NCI-H524 (cell line): ENCODE measurements around the gene CLCN6.
A peak's percentile ranks its signal among the peaks of the same experiment; 100 is the strongest.

Experiments used
- DNase-seq, 2 experiments: peaks; one replicate each; lab custom pipeline; 2025; lab: John Stamatoyannopoulos, UW

The CLCN6 gene

GRCh38 chr1:11854519-11854918 is 48.5 kb downstream of the CLCN6 start:
- no peak for DNase-seq

DNA sequence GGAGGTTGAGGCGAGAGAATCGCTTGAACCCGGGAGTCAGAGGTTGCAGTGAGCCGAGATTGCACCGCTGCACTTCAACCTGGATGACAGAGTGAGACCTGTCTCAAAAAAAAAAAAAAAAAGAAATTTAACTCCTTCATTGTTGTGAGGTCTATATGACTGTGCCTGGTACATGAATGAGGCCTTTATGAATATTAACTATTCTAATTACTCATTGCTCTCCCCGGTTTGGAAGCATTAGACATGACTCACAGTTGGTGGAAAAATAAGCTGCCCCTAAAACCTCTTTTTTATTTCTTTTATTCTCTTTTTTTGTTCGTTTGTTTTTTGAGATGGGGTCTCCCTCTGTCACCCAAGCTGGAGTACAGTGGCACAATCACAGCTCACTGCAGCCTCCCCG is 49.4 kb downstream of the CLCN6 start:
- DNase-seq = no peak

DNA sequence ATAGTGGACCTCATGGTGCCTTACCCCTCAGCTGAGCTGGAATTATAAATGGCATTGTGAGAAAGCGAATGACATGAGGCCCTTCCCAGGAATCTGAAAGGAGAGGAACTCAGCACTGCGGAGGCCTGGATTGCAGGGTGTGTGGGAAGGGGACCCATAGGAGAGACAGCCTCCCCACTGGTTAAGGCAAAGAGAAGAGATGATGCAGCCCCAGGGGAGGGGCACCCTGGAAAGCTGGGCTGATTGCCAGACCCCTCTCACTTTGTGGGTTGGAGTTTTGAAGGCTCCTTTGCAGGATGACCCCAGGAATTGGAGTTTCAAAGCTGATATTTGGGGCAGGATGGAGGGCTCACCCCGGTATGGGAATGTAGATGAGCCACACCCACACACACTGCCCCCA is 50.7 kb downstream of the CLCN6 start:
- DNase-seq = no peak

GRCh38 chr1:11857164-11857851 is 51.3 kb downstream of the CLCN6 start:
- no peak for DNase-seq

DNA sequence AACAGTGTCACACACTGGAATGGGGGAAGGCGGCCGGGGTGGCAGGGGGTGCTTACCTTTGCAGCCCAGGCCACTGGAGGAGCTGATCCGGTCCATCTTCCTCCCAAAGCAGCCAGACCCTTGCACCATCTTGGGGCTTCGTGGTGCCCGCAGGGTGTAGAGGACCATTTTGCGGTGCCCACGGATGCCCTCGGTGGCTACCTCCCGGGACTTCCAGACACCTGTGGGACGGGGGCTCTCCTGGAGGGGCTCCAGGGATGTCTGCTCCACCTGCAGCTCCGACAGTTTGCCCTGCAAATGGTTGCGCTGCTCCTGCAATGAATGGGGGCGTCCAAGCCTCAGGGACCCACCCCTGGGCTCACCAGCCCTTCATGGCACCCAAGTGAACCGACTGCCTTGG is 52.2 kb downstream of the CLCN6 start:
- DNase-seq = no peak

GRCh38 chr1:11858613-11858967 is 52.6 kb downstream of the CLCN6 start, which contains the start of gene NPPB:
Gene NPPB, minus strand, starts transcription at chr1:11858945. Its CDS starts 112 bp downstream, at chr1:11858833.
- DNase-seq = no peak

DNA sequence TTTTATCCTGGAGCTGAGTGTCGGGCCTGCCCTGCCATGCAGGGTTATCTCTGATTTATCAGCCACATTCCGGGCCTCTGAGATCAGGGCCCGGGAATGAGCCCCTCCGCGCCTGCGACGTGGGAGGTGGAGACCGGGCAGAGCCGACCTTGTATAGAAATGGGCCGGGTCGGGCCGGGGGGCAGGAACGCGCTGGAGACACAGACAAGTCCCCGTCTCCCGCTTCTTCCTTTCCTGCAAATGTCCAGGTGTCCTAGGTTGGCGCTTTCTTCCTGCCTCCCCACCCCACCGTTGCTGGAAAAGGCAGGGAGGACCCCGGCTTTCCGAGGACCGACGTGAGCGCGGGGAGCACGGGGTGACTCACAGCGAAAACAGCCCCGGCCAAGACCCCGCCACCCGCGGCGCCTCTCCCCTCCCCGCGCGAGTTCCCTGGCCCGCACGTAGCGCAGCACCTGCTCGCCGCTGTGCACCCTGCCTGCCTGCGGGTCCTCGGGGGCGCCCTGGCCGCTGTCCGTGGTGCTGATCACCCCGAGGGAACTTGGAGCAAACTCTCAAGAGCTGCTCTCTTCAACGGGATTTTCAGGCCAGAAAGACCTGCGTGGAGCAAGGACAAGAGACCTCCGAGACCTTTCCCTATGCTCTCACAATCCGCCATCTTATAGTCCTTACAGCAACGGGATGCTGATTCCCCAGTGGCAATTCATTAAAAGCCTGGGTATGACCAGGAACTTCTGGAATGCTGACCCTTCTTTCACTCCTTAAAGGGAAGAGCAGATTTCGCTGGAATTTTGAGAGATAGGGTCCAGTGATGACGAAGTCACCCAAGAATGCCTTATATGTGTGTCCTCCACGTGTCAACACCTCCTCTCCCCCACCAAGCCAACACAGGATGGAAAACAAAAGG is 53.2 kb downstream of the CLCN6 start:
- DNase-seq = no peak

- DNase-seq = peak in 1 of 2 experiments; percentile 51
Observed at GRCh38 chr1:11860083-11860482, 54.1 kb downstream of the CLCN6 start.

DNA sequence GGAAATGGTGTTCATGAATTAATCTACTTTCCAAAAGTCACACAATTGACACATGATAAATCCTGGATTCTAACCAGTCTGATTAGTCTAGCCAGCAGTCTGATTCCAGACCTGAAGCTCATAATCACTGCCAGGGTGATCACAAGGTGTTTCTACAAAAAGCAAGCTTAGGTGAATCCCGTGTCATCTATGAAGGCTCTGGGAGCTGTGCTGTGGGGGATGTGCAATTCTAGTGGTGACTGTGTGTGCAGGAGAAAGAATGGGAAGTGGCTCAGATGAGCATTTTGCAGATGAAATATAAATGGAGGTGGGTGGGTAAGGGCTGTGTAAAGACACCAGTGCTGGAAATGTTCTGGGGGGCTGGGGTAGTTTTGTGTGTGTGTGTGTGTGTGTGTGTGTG is 54.6 kb downstream of the CLCN6 start:
- no peak for DNase-seq

- no peak for DNase-seq
Observed at GRCh38 chr1:11862890-11863289, 56.9 kb downstream of the CLCN6 start.

DNA sequence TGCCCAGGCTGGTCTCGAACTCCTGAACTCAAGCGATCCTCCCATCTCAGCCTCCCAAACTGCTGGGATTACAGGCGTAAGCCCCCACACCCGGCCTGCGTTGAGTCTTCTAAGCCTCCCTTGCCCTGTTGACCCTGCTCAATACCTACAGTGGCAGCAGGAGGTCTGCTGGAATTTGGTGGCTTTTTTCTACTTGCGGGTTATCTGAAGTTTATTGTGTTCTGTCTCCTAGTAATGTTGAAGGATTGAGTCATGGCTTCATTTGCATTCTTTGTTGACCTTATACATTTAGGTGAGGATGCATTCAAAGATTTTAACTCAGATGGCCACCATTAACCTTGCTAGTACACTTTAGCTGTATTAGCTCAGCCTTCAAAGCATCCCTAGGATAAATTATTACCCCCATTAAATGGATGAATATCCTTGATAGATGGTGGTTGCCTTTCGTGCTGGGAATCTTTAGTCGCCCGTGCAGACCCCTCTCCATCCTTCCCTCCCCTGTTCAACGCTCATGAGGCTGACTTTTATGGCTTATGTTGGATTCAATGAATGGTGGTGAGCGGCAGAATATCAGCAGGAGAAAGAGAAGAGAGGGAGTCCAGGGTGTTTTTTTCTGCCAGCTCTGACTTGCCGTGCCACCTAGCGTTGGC is 62.5 kb downstream of the CLCN6 start:
- DNase-seq = no peak

DNA sequence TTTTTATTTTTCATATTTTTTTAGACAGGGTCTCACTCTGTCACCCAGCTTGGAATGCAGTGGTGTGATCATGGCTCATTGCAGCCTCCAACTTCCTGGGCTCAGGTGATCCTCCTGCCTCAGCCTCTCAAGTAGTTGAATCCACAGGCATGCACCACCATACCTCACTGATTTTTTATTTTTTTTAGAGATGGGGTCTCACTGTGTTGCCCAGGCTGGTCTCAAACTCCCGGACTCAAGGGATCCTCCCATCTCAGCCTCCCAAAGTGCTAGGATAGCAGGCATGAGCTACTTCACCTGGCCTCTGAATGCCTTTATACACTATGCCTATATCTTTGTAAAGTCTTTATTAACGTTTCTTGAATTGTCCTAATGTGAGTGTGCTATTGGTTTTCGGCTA is 63.1 kb downstream of the CLCN6 start:
- no peak for DNase-seq

- no peak for DNase-seq
Observed at GRCh38 chr1:11869650-11870207, 63.7 kb downstream of the CLCN6 start.

GRCh38 chr1:11872545-11872944 is 66.6 kb downstream of the CLCN6 start:
- DNase-seq = no peak

- no peak for DNase-seq
Observed at GRCh38 chr1:11873395-11874257, 67.6 kb downstream of the CLCN6 start.

DNA sequence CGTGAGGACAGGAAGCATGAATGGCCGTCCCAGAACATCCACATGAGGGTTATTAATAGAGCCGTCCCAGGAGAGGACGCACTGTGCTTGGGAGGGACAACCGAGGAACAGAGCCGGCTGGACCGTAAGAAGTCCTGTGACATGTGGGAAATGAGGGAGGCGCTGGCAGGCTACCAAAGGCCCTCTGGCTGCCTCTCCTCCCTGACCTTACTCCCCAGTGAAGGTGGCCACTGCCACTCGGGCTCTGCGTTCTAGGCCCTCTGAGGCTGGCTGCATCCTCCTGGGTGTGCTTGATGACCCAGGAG is 68.2 kb downstream of the CLCN6 start:
- no peak for DNase-seq

DNA sequence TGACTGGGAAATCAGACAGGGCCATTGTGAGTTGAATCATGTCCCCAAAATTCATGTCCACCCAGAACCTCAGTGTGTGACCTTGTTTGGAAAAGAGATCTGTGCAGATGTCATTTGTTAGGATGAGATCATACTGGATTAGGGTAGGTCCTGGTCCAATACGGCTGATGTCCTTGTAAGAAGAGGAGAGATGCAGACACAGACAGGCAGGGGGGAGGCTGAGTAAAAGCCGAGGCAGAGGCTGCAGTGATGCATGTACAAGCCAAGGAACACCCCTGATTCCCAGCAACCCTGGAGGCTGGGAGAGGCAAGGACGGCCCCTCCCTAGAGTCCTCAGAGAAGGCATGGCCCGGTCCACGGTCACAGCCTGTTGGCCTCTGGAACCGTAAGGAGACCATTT is 68.6 kb downstream of the CLCN6 start:
- no peak for DNase-seq

DNA sequence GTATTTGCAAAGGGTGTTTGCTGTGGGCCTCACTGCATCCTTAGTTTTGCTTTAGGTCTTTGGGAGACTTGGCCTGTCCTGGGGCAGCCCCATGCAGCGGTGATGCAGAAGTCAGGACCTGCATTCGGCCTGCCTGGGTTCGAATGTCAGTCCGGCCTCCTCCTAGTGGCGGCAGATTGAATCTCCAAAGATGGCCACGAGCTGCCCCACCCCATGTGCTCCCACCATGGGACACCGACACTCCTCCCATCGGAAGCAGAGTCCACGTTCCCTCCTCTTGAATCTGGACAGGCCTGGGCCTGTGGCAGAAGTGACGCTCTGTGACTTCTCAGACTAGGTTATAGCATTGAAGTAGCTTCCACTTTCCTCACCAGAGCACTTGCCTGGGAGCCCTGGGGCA is 69.1 kb downstream of the CLCN6 start:
- DNase-seq = no peak

DNA sequence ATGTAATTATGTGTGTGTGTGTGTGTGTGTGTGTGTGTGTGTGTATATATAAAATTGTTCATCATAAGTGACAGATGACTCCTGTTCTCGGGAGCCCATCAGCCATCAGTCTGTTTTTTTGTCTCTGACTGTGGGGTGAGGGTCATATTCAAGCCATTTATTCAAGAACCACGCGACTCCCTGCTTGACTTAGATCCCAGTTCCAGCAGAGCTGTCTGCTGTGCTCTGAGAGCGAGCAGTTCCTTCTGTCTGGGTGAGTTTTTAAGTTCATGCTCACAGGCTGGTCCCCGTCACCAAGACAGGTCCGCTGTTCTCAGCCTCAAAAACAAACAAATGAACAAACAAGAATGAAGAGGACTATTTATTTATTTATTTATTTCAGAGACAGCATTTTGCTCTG is 71.1 kb downstream of the CLCN6 start:
- no peak for DNase-seq

DNA sequence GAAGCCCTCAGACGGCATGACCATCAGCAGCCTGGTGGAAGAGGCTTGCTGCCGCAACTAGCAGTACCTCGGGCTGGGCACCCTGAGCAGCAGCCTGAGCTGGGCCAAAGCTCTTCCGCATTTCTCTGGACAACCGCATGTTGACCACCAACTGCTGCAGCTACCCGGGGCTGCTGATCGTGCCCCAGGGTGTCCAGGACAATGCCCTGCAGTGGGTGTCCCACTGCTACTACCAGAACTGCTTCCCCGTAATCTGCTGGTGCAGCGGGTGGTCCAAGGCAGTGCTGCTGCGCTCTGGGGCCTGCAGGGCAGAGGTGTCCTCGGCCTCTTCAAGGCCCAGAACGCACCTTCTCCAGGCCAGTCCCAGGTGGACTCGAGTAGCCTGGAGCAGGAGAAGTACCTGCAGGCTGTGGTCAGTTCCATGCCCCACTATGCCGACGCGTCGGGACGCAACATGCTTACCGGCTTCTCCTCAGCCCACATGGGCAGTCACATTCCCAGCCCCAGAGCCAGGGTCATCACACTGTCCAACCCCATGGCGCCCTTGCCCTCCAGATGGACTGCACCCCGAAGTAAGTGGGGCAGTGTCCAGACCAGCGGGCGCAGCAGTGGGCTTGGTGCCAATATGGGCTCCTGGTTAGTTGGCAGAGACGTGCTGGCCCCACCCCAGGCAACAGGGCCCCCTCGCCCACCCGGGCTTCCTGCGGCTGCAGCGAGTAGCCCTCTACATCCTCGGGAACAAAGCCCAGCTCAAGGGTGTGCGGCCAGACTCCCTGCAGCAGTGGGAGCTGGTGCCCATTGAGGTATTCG is 72.3 kb downstream of the CLCN6 start:
- DNase-seq = no peak

GRCh38 chr1:11878891-11879190 is 72.8 kb downstream of the CLCN6 start:
- no peak for DNase-seq
